MCF 10A (cell line): Measurements from ENCODE around the gene FA2H. TPM values are rescaled to one million over a fixed set of nuclear protein-coding genes. Genes with fewer than 3 reads are reported as not detected.
"Not testable (repeated sequence)": the region's sequence is repeated elsewhere in the genome, so short reads cannot be mapped to it uniquely, and the experiment has no call there.

ENCODE experiments used
- BruUV-seq: library from RNA; stranded (reverse); fragments of 400-500 nt; replicated peaks from 2 replicates; lab custom pipeline; 2021; lab: Mats Ljungman, UMichigan
- CTCF ChIA-PET: fragments of 300-600 bp; sonication (Branson Sonifier 250); formaldehyde crosslinking; extraction: SDS; loops from one replicate; lab custom pipeline; 2021; ENCODE audit warnings: antibody characterized with exemption, inconsistent platforms; lab: Yijun Ruan, JAX
- POLR2A ChIA-PET: fragments of 300-600, 350-650 bp; sonication (Branson Sonifier 250); formaldehyde crosslinking; extraction: SDS; loops from one replicate; lab custom pipeline; 2020; ENCODE audit warnings: antibody characterized with exemption, inconsistent platforms; lab: Yijun Ruan, JAX
- DNase-seq: peaks from one replicate; pipeline ENCODE4 v3.0.0-alpha.2; 2018; ENCODE audit not compliant: unreplicated experiment
- H3K27ac Mint-ChIP-seq: one replicate; pipeline ENCODE4 v1.8.0; 2022; ENCODE audit warnings: mild to moderate bottlenecking, low read depth, mixed read lengths; ENCODE audit not compliant: unreplicated experiment
- H3K27me3 Mint-ChIP-seq: one replicate; pipeline ENCODE4 v1.8.0; 2022; ENCODE audit warnings: mixed read lengths; ENCODE audit not compliant: insufficient read depth, unreplicated experiment
- H3K36me3 Mint-ChIP-seq: one replicate; pipeline ENCODE4 v1.8.0; 2022; ENCODE audit warnings: mild to moderate bottlenecking, moderate library complexity, mixed read lengths; ENCODE audit not compliant: insufficient read depth, unreplicated experiment
- H3K4me1 Mint-ChIP-seq: one replicate; pipeline ENCODE4 v1.8.0; 2022; ENCODE audit warnings: mixed read lengths; ENCODE audit not compliant: insufficient read depth, unreplicated experiment
- H3K4me3 Mint-ChIP-seq: one replicate; pipeline ENCODE4 v1.8.0; 2022; ENCODE audit warnings: mild to moderate bottlenecking, moderate library complexity, mixed read lengths; ENCODE audit not compliant: unreplicated experiment
- H3K9me3 Mint-ChIP-seq: one replicate; pipeline ENCODE4 v1.8.0; 2022; ENCODE audit warnings: mixed read lengths; ENCODE audit not compliant: unreplicated experiment
- intact Hi-C: fragments of 100-400 bp; cut with micrococcal nuclease; formaldehyde crosslinking; loops from 2 replicates; pipeline ENCODE4 v1.14.1; 2022
- total RNA-seq: library from RNA; stranded (reverse); gene quantifications from 2 replicates; pipeline ENCODE4 v1.2.3, GENCODE V29; 2022
- TF ChIP-seq, protein P1 (sequence below): fragments of 200-600 bp; IDR thresholded peaks from one replicate; pipeline ENCODE4 v1.8.0; 2022; ENCODE audit warnings: antibody characterized with exemption, mild to moderate bottlenecking; ENCODE audit not compliant: unreplicated experiment

FA2H gene
- total RNA-seq, 1 experiment from 2014 or later = not detected

- Mint-ChIP-seq H3K4me3 (no peak overlapping the region), H3K36me3 (peaks cover 47% of the 10 kb centered on the region), H3K27ac (no peak overlapping the region), H3K4me1 (no peaks in the 10 kb centered on the region), H3K27me3 (no peaks in the 10 kb centered on the region), H3K9me3 (no peaks in the 10 kb centered on the region)
- no peak for DNase-seq
- ChIA-PET POLR2A (interaction anchor here (1.6 kb wide), 1 partner anchor 13 kb away, joined by 3 read pairs; no protein-coding TSS in a partner anchor), CTCF (interaction anchor here (0.6 to 1.6 kb wide), 2 partner anchors 182 to 226 kb away, joined by 5 to 6 read pairs; no protein-coding TSS in a partner anchor)
- intact Hi-C loops = no loop called here
- no TSS peak for BruUV-seq
- TF ChIP-seq, protein P1, sequence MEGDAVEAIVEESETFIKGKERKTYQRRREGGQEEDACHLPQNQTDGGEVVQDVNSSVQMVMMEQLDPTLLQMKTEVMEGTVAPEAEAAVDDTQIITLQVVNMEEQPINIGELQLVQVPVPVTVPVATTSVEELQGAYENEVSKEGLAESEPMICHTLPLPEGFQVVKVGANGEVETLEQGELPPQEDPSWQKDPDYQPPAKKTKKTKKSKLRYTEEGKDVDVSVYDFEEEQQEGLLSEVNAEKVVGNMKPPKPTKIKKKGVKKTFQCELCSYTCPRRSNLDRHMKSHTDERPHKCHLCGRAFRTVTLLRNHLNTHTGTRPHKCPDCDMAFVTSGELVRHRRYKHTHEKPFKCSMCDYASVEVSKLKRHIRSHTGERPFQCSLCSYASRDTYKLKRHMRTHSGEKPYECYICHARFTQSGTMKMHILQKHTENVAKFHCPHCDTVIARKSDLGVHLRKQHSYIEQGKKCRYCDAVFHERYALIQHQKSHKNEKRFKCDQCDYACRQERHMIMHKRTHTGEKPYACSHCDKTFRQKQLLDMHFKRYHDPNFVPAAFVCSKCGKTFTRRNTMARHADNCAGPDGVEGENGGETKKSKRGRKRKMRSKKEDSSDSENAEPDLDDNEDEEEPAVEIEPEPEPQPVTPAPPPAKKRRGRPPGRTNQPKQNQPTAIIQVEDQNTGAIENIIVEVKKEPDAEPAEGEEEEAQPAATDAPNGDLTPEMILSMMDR = no peak
Observed at GRCh38 chr16:74680681-74681080, 93.9 kb downstream of the FA2H start.

GRCh38 chr16:74679983-74680382, 94.6 kb downstream of the FA2H start:
- CTCF ChIA-PET = interaction anchor here (0.7 to 1.6 kb wide), 2 partner anchors 183 to 1444 kb away, joined by 3 to 5 read pairs; no protein-coding TSS in a partner anchor
- H3K27ac Mint-ChIP-seq = no peak overlapping the region

DNA sequence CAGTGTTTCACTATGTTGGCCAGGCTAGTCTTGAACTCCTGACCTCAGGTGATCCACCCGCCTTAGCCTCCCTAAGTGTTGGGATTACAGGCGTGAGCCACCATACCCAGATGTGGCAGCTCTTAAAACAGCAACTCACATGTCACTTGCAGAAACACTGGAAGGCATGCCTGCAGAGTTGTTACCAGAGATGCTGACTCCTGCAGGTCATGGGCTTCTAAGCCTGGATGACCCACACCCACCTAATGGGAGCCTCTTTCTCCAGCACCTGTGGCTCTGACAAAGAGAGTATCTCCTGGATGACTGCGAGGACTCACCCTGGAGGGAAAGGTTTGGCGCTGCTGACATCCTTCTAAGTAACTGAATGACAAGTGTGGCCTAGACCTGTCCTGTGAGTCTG, 96.8 kb downstream of the FA2H start:
- TF ChIP-seq, protein P1 = no peak
- Mint-ChIP-seq H3K27ac (no peak overlapping the region), H3K9me3 (no peaks in the 10 kb centered on the region), H3K4me3 (no peak overlapping the region), H3K36me3 (peaks cover 46% of the 10 kb centered on the region), H3K4me1 (no peaks in the 10 kb centered on the region), H3K27me3 (no peaks in the 10 kb centered on the region)
- no peak for DNase-seq
- no TSS peak for BruUV-seq
- intact Hi-C loops = no loop called here
- POLR2A ChIA-PET = no interaction called here
- CTCF ChIA-PET = interaction anchor here (0.6 kb wide), 1 partner anchor 1065 kb away, joined by 3 read pairs; no protein-coding TSS in a partner anchor

More at GRCh38 chr16:74679983-74680382, 94.6 kb downstream of the FA2H start:
- POLR2A ChIA-PET = interaction anchor here (1.6 kb wide), 1 partner anchor 13 kb away, joined by 3 read pairs; no protein-coding TSS in a partner anchor
- Mint-ChIP-seq H3K27me3 (no peaks in the 10 kb centered on the region), H3K9me3 (no peaks in the 10 kb centered on the region), H3K4me3 (no peak overlapping the region), H3K4me1 (no peaks in the 10 kb centered on the region), H3K36me3 (peaks cover 46% of the 10 kb centered on the region)
- intact Hi-C loops = no loop called here
- BruUV-seq = no TSS peak
- DNase-seq = no peak
- TF ChIP-seq, protein P1 = no peak

GRCh38 chr16:74673876-74674275, 100.7 kb downstream of the FA2H start:
- TF ChIP-seq, protein P1 = no peak
- Mint-ChIP-seq H3K27ac (no peak overlapping the region), H3K27me3 (no peaks in the 10 kb centered on the region), H3K36me3 (peaks cover 29% of the 10 kb centered on the region), H3K9me3 (no peaks in the 10 kb centered on the region), H3K4me1 (no peaks in the 10 kb centered on the region), H3K4me3 (no peak overlapping the region)
- ChIA-PET CTCF (no interaction called here), POLR2A (interaction anchor here (0.7 kb wide), 1 partner anchor 15 kb away, joined by 4 read pairs; no protein-coding TSS in a partner anchor)
- DNase-seq = no peak
- intact Hi-C loops = no loop called here
- no TSS peak for BruUV-seq

- H3K4me1 Mint-ChIP-seq, DNase-seq, BruUV-seq, H3K4me3 Mint-ChIP-seq, H3K27me3 Mint-ChIP-seq, H3K27ac Mint-ChIP-seq, H3K9me3 Mint-ChIP-seq, intact Hi-C loops: not testable (repeated sequence)
- CTCF ChIA-PET = interaction anchor here (0.7 to 2.2 kb wide), 3 partner anchors 18 to 414 kb away, joined by 3 to 8 read pairs (median 5); no protein-coding TSS in a partner anchor
- POLR2A ChIA-PET = interaction anchor here (1.1 to 3.6 kb wide), 2 partner anchors 15 to 32 kb away, joined by 3 to 33 read pairs; partner anchors contain the start of gene MLKL
- peaks cover 33% of the 10 kb centered on the region for H3K36me3 Mint-ChIP-seq
Observed at GRCh38 chr16:74668877-74669276, 105.7 kb downstream of the FA2H start.
